ENCODE data around the gene CPT1B.

GRCh38 chr22:50520826-50521453 lies 57.3 kb downstream of the CPT1B start:
- TF ChIP-seq, protein P1, sequence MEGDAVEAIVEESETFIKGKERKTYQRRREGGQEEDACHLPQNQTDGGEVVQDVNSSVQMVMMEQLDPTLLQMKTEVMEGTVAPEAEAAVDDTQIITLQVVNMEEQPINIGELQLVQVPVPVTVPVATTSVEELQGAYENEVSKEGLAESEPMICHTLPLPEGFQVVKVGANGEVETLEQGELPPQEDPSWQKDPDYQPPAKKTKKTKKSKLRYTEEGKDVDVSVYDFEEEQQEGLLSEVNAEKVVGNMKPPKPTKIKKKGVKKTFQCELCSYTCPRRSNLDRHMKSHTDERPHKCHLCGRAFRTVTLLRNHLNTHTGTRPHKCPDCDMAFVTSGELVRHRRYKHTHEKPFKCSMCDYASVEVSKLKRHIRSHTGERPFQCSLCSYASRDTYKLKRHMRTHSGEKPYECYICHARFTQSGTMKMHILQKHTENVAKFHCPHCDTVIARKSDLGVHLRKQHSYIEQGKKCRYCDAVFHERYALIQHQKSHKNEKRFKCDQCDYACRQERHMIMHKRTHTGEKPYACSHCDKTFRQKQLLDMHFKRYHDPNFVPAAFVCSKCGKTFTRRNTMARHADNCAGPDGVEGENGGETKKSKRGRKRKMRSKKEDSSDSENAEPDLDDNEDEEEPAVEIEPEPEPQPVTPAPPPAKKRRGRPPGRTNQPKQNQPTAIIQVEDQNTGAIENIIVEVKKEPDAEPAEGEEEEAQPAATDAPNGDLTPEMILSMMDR (IDR thresholded peaks at IDR 0.05) = no peak
- no peak for TF ChIP-seq POLR2A (IDR thresholded peaks at IDR 0.05)

All from thyroid gland (tissue), 4 donors.